GM21515 (cell line): ENCODE results near the gene MEFV.

Source experiments
- ATAC-seq: cut with Tn5 transposase; IDR thresholded peaks from one replicate; pipeline ENCODE4 v1.9.1; 2021; ENCODE audit not compliant: unreplicated experiment

The MEFV gene

DNA sequence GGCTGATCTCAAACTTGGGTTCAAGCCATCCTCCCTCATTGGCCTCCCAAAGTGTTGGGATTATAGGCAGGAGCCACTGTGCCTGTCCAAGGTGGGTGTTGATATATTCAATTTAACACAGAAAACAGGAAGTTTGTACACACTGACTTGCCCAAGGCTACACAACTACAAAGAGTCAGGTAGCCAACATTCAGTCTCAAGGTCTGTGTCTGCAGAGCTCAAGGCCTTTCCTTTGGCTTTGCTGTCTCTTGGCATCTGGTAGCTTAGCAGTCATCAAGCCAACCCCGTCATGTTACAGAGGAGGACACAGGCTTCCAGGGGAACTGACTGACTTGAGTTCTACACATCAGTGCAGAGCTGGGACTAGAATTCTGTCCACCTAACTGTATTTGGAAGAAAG lies 11.9 kb upstream of the MEFV start:
- ATAC-seq: no peak

DNA sequence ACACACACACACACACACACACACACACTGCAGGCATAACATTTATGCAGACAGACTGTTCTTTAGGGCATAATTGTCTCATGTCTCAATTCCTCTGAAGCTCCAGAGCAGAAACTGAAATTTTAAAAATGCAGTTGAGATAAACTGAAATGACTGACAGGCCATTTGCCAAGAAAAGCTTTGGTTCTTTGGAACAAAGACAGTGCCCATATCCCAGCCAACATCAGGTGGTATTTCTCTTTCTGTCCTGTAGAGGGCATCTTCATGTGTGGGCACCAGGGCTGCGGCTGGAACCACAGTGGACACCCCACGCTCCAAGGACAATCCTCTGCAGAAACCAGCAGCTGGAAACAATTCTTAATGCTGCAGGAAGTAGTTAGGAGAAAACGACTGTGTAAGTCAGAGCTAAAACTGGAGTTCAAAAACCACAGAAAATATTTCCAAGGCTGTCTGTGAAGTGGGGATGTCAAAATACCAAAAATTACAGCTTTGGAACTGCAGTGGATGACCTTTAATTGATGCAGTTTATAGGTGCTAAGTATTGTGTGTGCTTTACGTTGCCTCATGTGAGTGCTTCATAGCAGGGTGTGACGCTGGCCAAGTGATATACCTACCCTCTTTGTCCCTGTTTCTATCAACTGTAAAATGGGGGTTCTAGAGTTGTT lies 10.6 kb upstream of the MEFV start:
- no peak for ATAC-seq

DNA sequence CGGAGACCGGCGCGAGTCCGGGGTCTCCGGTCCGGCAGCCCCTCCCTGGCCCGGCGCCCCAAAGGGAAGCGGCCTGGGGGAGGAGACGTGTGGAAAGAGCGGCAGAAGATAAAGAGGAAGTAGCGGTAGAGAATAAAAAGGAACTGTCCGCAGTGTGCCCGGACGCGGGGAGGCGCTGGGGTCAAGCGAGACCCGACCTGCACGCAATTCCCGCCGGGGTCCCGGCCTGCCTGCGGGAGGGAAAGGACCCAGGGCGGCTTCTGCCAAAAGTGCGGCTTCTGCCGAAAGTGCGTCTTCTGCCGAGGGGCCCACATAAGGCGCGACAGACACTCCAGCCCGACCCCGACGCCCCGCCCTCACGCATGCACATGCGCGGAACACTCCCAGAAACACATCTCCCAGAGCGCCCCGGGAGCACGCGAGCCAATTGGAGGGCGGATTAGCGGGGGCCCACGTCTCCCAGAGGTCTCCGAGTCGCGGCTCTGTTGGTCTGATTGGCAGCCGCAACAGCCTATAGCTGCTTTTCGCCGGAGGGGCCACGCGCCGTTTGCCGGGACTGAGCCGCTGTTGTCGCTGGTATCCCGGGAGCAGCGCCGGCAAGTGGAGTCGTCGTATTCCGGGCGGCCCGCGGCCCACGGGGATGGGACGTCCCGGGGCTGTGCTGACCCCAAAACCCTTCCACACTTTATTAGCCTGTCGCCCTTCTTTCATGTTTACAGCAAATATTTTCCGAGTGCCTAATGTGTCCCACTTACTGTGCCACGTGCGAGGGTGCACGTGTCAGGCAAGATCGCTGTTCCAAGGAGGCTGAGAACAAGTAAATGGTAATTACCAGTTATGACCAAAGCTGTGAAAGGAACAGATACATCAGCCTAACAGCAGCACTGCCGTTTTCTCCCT lies 8.0 kb upstream of the MEFV start:
- ATAC-seq: peak; percentile 79

DNA sequence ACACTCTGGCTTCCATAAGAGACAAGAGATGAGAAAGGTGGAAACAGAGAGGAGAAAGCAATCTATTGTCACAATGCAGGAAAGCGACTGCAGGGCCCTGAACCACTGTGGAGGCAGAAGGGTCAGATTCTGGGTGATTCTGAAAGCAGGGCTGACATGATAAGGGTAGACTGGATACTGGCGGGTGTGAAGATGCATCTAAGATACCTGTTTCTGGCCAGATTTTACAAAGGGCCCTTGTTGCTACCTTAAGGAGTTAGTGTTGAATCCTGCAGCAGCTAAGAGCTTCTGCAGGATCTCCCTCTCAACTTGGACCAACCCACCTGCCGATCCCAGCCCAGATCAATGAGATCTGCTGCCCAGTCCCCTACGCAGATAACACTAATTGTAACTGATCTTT lies 6.1 kb upstream of the MEFV start:
- no peak for ATAC-seq

DNA sequence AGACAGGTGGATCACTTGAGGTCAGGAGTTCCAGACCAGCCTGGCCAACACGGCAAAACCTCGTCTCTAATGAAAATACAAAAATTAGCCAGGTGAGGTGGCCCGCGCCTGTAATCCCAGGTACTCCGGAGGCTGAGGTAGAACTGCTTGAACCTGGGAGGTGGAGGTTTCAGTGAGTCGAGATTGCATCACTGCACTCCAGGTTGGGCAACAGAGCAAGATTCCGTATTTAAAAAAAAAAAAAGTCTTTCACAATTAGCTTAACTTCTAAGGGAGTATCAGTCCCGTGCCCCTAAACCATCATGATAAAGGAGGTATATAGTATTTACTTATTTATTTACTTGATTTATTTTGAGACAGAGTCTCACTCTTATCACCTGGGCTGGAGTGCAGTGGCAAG lies 3.4 kb upstream of the MEFV start:
- ATAC-seq: no peak

DNA sequence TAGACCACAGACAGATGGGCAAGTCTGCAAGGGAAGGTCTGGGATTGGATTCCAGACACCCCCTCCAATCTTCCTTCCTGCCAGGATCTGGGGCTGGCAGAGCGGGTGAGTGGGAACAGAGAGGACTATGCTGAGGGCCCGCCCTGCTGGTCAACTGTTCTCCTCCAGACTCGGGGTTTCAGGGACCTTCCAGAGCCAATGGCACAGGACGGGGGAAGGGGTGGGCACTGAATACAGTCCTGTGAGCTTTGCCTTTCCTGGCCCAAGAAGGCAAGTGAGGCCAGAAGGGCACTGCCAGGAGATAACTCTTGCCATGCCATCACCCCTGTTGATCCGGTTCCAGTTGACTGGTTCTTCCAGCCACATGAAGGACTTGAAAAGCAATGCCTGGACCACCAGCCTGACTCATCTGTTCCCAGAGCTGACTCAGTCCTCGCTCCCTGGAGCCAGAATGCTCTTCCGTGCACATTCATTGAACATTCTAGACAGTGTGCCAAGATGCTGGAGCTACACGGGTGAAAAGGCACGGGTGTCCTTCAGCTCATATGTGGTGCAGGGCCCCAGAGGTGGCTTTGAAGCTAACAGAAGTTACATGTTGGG lies 533 bp upstream of the MEFV start:
- ATAC-seq: no peak

DNA sequence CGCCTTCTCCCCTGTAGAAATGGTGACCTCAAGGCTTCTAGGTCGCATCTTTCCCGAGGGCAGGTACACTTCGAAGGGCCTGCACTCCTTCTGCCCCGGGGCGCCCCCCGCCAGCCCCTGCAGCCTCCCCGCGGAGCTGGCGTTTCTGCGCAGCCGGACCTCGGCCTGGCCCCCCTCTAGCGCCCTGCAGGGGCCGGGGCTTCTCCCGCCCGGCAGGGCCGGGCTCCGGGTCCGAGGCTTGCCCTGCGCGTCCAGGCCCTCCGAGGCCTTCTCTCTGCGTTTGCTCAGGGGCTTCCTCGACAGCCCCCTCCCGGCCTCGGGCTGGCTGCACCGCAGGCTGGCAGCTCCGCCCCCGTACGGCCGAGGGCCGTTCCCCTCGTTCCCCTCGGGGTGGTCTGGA lies 2.1 kb downstream of the MEFV start:
- no peak for ATAC-seq

DNA sequence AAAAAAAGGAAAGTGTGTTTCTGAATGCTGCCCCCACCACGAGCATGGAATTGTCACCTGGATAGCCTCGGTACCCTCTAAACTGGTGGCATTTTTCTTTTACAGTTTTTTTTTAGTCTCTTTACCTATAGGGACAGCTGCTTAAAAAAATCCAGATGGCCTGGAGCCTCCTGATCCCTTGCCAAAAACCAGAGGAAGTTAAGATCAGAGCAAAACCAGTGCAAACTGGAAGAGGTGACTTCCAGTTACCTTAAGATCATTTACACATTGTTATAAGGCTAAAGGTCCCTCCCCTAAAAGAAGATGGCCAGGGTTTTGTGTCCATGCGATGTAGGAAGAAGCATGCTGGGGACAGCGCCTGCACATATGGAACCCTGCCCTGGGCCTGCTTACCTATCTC lies 3.5 kb downstream of the MEFV start:
- ATAC-seq: no peak

DNA sequence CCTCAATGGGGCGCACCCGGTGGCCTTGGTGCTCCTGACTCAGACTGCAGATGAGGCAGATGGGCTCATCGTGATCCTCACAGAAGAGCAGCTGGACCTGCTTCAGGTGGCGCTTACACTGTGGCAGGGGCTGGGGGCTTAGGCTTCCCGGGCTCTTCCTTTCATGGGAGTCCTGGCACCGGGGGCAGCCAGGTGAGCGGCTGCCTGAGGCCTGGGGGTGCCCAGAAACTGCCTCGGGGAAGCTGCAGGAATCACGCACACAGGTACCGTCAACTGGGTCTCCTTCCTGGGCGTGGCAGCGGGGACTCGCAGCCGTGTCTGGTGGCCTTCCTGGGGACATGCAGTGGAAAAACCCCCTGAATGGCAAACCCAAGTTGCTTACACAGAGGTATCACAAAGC lies 7.0 kb downstream of the MEFV start:
- ATAC-seq: no peak

DNA sequence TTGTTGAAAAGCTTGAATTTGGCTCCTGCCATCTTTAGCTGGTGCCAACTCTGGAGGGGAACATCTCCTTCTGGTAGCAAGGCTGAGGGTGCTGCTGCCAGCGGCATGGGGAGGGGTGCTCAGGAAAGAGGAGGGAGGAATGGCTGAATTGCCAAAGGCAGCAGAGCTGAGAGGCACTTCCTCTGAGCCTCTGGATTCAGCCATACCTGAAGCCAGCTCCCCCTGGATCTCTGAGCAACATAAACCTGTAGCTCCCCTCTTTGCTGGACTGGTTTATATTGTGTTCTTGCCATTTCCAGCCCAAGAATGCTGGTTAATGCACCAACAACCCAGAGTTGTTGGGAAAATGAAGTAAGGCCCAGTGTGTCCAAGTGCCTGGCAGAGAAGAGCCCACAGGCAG lies 7.4 kb downstream of the MEFV start:
- ATAC-seq: no peak

DNA sequence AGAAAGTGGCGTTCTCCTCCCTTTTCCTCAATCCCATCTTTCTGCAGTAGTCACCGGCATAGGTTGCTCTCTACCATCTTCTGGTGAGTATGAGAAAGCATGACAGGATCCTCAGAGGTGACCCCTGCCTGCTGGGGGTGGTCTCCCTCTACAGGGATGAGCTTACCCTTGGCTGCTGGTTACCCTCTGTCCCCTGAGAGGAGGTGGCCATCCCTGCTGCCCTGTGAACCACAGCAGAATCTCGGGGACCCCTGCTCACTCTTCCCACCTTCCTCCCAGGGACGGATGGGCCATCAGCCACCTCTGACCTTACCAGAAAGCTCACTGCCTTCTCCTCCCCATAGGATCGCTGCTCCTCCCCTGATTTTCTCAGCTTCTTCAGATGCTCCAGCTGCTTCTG lies 7.8 kb downstream of the MEFV start:
- ATAC-seq: no peak

DNA sequence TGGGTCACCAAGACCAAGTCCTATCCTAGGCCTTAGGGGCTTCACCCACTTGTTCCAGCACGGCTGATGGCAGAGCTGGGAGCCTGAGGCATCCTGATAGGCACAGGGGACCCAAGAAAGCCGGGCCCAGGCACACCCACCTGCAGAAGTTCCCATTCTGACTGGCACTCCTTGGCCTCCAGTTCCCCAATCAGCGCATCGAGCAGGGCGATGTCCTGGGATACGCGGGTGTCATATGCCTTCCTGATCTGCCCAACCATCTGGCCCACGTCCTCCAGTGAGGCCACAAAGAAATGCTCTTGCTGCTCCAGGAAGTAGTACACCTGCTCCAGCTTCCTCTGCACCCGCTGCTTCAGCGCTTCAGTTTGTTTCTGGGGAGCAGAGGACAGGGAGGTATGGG lies 9.6 kb downstream of the MEFV start:
- no peak for ATAC-seq

DNA sequence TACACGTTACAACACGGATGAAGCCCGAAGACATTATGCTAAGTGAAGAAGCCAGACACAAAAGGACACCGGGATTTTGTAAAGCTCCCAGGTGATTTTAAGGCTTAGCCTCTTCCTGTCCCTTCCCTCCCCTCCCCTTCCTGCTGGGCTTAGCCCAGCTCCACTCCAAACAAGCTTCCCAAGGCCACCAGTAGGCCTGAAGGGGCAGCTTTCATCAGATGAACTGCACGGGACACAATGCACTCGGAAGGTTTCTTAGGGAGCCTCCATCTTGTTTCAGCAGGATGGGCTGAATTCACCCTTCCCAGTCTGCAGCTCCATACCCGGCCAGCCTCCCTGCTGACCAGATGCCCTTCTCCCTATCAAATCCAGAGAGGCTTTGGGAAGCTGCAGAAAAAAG lies 10.4 kb downstream of the MEFV start:
- no peak for ATAC-seq

DNA sequence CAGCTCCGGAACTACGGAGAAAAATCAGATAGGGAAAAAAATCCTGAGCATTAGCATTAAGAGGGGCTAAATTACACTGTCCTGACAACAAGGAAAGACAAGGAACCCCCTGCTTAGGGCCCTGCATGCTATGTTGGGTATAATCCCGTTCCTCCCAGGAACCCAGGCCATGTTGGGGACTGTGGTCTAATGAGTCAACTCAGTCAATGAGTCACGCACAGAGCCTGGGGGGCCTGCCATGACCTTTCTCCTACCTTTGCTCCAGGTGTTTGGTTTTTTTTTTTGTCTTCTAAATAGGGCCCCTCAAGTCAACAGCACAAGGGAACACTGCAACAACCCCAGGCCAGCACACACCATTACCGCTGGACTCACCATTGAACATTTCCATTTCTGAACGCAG lies 12.6 kb downstream of the MEFV start:
- no peak for ATAC-seq

DNA sequence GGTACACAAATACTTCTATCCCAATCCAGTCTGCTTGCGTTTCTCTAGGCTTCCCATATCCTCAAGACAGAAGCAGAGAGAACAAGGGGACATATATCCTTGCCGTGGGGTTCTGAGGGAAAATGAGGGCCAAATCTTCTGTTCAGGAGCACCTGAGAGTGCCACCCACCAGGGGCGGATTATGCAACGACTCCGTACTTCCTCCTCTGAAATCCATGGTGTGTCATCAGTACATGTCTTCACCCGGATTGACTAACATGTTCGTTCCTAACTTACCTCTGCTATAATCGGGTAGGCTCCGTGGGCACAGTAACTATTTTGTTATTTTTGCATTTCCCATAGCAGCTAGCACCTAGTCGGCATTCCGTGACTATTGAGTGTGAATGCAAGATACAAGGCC lies 13.7 kb downstream of the MEFV start:
- no peak for ATAC-seq

DNA sequence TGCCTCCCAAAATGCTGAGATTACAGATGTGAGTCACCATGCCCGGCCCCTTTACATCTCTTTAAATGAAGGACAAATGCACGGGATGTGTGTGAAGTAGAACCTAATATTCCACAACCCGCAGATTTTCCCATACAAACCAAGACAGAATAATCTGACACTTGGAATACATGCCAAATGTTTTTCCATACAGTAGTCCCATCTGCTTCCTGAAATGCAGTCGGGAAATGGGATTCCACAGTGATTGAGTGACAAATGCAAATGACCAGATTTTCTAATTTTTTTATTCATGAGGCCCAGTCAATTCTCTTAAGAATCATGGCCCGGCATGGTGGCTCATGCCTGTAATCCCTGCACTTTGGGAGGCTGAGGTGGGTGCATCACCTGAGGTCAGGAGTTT lies 14.7 kb downstream of the MEFV start:
- no peak for ATAC-seq

DNA sequence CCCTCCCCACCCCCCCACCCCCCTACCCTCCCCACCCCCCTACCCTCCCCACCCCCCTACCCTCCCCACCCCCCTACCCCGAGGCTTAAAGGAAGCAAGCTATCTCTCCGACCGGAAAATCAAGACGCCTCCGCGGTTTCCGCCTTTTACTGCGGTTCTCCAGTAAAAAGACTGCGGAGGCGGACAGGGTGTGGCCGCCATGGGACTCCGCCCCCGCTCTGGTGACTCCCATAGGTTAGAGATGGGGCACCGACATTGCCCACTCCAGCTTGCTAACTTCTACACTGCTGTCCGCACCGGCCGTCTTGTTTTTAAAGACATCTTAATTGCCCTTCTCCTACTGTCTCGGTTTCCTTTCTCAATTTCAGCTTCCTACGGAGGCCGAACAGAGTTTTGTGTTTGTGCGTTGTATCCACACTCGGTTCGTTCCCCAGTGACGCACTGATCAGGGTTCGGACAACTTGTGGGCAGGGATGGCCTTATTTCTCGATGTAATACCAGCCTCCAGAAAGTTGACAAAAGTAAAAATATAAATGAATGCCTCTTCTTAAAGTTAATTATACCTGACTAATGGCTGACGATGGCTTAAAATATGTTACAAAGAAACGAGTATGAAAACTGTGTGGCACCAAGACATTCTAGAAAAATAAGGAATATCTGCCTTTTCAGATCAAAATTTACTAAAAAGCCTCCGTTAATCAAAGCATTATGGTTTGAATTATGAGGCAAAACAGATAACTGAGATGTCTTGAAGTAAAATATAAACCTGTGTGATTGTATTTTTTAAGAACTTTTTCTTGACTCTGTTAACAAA lies 20.4 kb downstream of the MEFV start:
- ATAC-seq: no peak

DNA sequence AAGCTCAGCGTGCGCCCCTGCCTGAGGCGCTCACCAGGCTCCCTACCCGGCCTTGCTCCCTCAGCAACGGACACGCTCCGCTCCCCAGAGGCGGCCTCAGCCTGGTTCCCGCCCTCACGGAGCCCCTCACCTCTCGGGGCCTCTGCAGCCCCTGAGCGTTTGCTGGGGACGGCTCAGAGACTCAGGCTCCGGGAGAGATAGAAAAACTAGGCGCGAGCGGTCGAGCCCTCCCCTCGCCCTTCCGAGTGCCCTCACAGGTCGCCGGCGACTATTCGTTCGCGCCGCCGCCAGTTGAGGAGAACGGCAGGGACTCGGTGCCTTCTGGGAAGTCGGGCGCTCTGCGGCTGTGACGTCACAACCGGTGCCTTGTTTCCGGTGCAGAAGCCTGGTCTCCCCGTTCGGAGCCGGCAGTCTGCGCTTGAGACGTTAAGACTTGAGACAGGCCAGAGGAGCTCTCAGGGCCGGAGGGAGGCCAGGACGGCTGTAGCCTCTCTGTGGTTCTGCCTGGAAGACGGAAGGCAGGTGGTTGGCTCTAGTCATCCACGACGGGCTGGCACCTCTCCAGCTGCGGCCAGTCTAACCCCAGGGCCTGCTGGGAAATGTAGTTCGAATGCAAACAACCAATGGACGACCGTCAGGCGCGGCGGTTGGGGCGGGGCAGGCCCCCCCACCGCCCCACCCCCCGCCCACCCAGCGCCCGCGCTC lies 21.4 kb downstream of the MEFV start, which contains the start of gene ZNF200:
Gene ZNF200 (minus strand): TSS at position 302 of the 705 bp plus-strand sequence. CDS start 1,403 bp downstream, outside the sequence.
- peak; percentile 88 for ATAC-seq

DNA sequence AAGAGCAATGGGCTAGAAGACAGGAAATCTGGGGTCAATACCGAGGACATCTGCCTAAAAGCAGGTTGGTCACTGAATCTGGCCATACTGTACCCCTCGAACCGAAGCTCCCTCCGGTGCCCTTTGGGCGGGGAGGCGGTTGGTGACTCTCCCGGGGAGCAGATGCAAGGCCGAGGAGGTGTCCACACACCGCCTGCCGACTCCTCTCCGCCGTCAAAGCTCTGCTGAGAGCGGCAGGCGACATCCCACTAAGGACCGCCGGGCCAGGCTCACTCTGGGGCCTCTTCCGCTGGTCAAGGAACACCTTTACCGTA lies 21.9 kb downstream of the MEFV start:
- no peak for ATAC-seq

DNA sequence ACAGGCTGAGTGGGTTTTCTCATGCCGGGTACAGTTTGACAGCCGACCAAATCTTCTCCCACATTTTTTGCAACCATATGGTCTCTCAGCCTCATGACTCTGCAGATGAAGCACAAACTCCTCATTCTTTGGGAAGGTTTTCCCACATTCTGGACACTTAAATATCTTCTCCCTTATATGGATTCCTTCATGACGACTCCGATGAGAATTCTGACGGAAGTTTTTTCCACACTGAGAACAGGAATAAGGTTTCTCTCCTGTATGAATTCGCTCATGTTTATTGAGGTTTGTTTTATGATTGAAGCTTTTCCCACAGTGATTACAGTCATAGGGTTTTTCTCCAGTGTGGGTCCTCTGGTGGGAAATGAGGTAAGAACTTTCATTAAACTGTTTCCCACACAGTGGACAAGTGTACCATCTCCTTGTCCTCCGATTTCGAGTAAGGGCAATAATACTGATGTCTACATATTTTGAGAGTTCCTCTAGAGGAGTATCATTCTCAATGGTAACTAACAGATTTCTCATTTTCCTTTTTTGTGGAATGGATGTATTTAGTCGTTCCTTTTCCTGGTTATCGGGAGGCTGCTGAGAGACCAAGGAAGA lies 32.4 kb downstream of the MEFV start:
- no peak for ATAC-seq
